Skin epidermis (tissue), 12 donors: ENCODE measurements around the gene A3GALT2.

Source experiments
- H3K27ac ChIP-seq, 21 experiments: fragments of 200-600 bp; sonication (generic) in 11 of 21; one replicate each; pipeline ENCODE4 v1.5.0; 2020; ENCODE audit warnings: mild to moderate bottlenecking in 3 of 21, inconsistent platforms in 2 of 21, moderate library complexity in 2 of 21
- H3K4me3 ChIP-seq, 7 experiments: fragments of 200-600 bp; sonication (generic) in 2 of 7; one replicate each; pipeline ENCODE4 v1.5.0; 2020; ENCODE audit warnings: inconsistent platforms in 2 of 7, mild to moderate bottlenecking in 2 of 7, moderate library complexity in 1 of 7

A3GALT2 gene

DNA sequence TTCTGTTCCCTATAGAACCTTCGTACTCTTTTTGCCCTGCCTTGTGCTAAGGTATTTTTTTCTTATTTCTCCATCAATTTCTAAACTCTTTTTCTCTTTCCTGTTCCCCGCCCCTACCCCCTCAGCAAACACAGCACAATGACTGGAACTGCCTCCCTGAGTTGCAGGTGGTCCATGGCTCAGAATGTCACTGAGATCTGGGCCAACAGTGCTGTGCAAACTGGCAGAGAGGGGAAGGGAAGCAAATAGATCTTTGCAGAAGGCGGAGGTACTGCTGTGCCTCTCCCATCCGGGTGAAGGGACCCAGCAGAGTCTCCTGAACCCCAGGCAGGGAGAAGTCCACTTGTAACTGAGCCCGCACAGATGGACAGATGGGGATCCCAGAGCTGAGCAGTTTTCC, 32.6 kb upstream of the A3GALT2 start:
- no peak overlapping the region for H3K27ac ChIP-seq
- H3K4me3 ChIP-seq = no peak overlapping the region

GRCh38 chr1:33351281-33351660, 30.4 kb upstream of the A3GALT2 start:
- H3K27ac ChIP-seq = peak overlapping the region in 1 of 21 experiments; percentile 95
- no peak overlapping the region for H3K4me3 ChIP-seq

DNA sequence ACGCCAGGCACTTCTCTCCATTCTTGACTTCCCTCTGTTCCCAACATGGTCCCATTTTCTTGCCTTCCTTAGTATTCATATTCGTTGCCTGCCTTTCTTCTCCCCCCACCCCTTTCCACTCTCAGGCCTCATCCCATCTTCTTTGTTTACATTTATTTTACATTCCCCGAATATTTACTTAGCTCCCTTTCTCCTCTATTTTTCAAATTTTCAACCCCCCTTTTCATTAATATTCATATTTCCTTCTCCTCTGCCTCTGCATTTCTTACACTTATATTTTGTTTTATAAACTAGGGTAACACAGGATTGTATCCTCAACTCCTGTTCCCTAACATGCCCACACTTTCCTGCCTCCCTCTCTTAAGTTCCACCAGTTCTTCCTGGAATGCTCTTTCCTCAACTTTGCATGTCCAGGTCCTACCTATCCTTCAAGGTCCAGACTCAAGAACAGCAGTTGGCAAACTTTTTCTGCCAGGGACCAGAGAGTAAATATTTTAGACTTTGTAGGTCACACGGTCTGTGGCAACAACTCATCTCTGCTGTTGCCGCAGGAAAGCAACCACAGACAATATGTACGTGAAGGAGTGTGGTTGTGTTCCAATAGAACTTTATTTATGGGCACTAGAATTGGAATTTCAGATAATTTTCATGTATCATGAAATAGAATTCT, 29.8 kb upstream of the A3GALT2 start:
- peak overlapping the region; percentile 39 to 84 (median 55) for H3K4me3 ChIP-seq
- peak overlapping the region in 20 of 21 experiments; percentile 50 to 95 (median 86) for H3K27ac ChIP-seq

- H3K4me3 ChIP-seq = peak overlapping the region; percentile 39 to 94 (median 72)
- peak overlapping the region; percentile 50 to 99 (median 89) for H3K27ac ChIP-seq
These were observed 29.1 kb upstream of the A3GALT2 start for GRCh38 chr1:33349778-33350610.

GRCh38 chr1:33349081-33349759, 28.3 kb upstream of the A3GALT2 start:
- peak overlapping the region; percentile 69 to 94 (median 84) for H3K4me3 ChIP-seq
- peak overlapping the region; percentile 89 to 99 (median 97) for H3K27ac ChIP-seq

GRCh38 chr1:33348676-33349080, 27.8 kb upstream of the A3GALT2 start:
- peak overlapping the region in 20 of 21 experiments; percentile 89 to 99 (median 97) for H3K27ac ChIP-seq
- H3K4me3 ChIP-seq = peak overlapping the region; percentile 69 to 94 (median 84)

DNA sequence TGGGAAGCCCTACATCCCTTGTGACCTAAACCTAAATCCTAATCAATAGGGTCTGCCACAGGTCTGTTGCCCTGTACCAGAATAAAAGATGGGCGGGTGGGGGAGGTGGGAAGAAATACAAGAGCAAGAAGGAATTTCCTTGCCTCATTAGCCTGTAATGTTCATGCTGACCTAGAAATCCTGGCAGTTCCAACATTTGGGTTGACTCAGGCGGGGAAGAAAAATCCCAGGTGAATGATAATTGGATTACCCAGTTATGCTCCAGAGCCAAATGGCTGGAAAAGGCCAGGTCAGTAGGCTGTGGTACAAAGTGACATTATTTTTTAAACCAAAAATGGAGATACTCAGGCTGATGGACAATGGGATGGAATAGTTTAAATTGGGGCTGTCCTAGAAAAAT, 27.3 kb upstream of the A3GALT2 start:
- Histone ChIP-seq H3K27ac (peak overlapping the region in 19 of 21 experiments; percentile 53 to 99 (median 97)), H3K4me3 (peak overlapping the region; percentile 69 to 94 (median 84))

DNA sequence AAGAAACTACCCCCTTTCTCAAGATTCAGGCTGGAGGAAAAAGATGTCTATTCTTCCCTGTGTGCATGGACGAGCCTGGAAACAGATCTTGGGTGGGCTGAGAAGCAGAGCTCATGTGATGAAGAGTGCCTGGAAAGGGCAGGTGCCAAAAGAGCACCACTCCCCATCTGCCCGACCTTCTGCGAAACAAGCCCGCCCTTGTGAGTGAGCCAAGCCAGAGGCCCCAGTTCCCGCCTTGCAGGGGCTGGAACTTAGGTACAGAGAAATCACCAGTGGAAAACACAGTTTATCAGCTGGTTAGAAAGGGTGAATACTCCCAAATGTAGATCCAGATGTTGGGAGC, 26.7 kb upstream of the A3GALT2 start:
- Histone ChIP-seq H3K27ac (peak overlapping the region in 19 of 21 experiments; percentile 8 to 99 (median 97)), H3K4me3 (peak overlapping the region in 6 of 7 experiments; percentile 69 to 88 (median 80))

DNA sequence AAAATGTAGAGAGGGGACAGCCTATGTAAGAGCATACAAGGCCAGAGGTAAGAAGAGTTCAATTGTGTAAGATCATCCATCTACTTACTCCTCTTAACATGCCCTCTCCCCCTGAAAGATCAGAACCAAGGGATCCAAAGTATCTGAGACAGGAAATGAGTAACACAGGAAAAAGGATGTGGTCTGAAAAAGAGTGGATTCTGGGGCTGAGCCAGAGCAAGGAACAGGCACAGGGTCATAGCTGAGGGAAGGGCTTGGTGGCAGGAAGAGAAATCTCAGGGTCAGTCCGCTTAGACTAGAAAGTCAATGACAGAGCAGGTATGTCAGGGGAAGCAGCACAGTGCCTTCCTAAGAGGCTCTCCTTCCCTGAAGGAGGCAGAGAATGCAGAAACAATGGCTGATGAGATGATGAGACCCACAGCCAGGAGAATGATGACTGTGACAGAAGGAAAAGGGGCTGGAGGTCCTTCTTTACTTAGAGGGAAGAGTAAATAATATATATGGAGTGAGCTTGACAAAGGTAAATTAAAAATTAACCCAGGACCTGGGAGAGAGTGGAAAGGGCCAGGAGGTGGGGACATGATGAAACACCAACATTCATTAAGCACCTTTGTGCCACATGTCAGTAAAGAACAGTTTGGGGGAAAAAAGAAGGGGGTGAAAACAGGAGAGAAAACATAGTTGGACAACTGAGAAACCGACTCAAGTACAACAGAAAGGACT, 26.2 kb upstream of the A3GALT2 start:
- peak overlapping the region in 20 of 21 experiments; percentile 8 to 99 (median 97) for H3K27ac ChIP-seq
- peak overlapping the region in 4 of 7 experiments; percentile 76 to 88 (median 85) for H3K4me3 ChIP-seq

DNA sequence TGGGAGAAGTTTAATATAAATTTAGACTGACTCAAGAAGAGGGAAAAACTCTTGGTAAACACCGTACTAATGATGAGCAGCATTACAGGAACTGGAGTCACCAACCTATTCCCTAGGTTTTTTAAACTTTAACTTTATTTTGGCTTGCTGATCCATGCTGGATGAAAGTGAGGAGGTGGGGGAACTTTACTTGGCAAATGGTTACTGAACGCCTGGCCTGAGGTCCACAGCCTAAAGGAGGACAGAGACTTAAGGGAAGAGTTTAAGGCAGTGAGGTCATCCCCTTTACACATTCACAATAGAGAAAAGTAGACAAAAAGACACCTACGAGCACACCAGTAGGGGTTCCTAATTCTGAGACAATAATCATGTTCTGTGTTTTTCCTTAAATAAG, 25.6 kb upstream of the A3GALT2 start:
- Histone ChIP-seq H3K27ac (peak overlapping the region in 19 of 21 experiments; percentile 8 to 99 (median 97)), H3K4me3 (peak overlapping the region in 4 of 7 experiments; percentile 76 to 88 (median 85))

GRCh38 chr1:33344896-33345560, 24.1 kb upstream of the A3GALT2 start:
- Histone ChIP-seq H3K4me3 (no peak overlapping the region), H3K27ac (peak overlapping the region in 13 of 21 experiments; percentile 20 to 99 (median 76))

GRCh38 chr1:33343539-33343938, 22.6 kb upstream of the A3GALT2 start:
- H3K4me3 ChIP-seq = no peak overlapping the region
- peak overlapping the region in 7 of 21 experiments; percentile 6 to 98 (median 75) for H3K27ac ChIP-seq

DNA sequence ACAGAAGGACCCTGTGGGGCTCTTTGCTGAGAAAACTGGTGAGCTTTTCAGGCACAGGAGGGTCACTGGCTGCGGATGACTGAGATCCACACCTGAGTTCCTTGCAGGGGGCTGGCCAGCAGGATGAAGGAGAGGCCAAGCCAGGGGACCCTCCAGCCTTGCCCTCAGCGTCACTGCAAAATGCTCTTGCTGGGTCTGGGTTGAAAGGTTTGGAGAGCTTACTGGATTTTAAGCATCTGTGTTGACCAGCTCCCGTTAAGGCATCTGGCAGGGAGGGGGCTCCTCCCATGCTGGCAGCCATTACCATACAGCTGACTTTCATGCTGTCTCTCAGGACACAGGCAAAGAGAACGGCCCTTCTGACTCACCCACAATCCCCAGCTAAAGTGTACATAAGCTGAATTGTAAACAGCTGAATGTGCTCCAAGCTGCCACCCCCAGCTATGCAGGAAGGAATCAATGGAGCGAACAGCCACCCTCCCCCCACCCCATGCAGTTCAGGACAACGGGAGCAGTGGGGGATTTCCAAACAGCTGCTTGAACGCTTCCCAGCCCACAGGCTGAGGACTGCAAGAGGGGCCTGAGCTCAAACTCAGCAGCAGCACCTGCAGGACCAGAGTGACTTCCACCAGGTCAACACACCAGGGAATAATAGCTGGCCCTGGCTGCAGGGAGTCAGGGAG, 21.3 kb upstream of the A3GALT2 start:
- Histone ChIP-seq H3K4me3 (no peak overlapping the region), H3K27ac (peak overlapping the region in 19 of 21 experiments; percentile 8 to 85 (median 66))

- peak overlapping the region in 14 of 21 experiments; percentile 8 to 85 (median 74) for H3K27ac ChIP-seq
- no peak overlapping the region for H3K4me3 ChIP-seq
These were observed 20.3 kb upstream of the A3GALT2 start for GRCh38 chr1:33341190-33341589.

DNA sequence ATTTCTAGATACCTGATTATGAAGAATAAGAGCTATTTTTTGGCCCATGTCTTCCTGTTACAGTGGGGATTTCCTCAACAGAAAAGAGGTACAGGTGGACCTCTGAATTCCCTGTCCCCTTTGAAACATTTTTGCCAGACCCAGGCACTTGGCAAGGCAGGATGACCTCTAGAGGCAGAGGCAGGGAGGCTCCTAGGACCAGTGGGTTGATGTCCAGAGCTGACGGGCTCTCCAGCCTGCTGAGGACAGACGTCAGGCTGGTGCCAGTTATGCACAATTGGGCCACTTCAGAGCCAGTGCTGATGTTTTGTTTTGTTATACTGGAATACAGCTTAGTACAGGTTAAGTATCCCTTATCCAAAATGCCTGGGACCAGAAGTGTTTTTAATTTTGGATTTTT, 18.5 kb upstream of the A3GALT2 start:
- H3K4me3 ChIP-seq = no peak overlapping the region

GRCh38 chr1:33338440-33339211, 17.7 kb upstream of the A3GALT2 start:
- H3K4me3 ChIP-seq = peak overlapping the region in 1 of 7 experiments; percentile 2
- peak overlapping the region in 20 of 21 experiments; percentile 16 to 87 (median 76) for H3K27ac ChIP-seq

More for the DNA sequence above, 18.5 kb upstream of the A3GALT2 start:
- H3K27ac ChIP-seq = peak overlapping the region in 20 of 21 experiments; percentile 16 to 87 (median 76)

GRCh38 chr1:33338048-33338439, 17.1 kb upstream of the A3GALT2 start:
- peak overlapping the region in 1 of 7 experiments; percentile 2 for H3K4me3 ChIP-seq
- H3K27ac ChIP-seq = peak overlapping the region in 20 of 21 experiments; percentile 16 to 87 (median 76)
